SKM-1 (cell line): ENCODE data around the gene IGFBP2.

Experiments
- DNase-seq: peaks from one replicate; lab custom pipeline; 2025; ENCODE audit not compliant: unreplicated experiment; lab: John Stamatoyannopoulos, UW

IGFBP2 gene

GRCh38 chr2:216661051-216661450, 27.8 kb downstream of the IGFBP2 start:
- DNase-seq = no peak

GRCh38 chr2:216661639-216662375, 28.6 kb downstream of the IGFBP2 start:
- DNase-seq = no peak

GRCh38 chr2:216663106-216663505, 29.9 kb downstream of the IGFBP2 start:
- no peak for DNase-seq

GRCh38 chr2:216663846-216664245, 30.6 kb downstream of the IGFBP2 start:
- DNase-seq = no peak

GRCh38 chr2:216664593-216665034, 31.4 kb downstream of the IGFBP2 start:
- DNase-seq = no peak

- no peak for DNase-seq
Observed at GRCh38 chr2:216665242-216665641, 32.0 kb downstream of the IGFBP2 start.

- no peak for DNase-seq
Observed at GRCh38 chr2:216665717-216666116, 32.5 kb downstream of the IGFBP2 start.

GRCh38 chr2:216666461-216667233, 33.4 kb downstream of the IGFBP2 start:
- peak; percentile 45 for DNase-seq

GRCh38 chr2:216670266-216671080, 37.3 kb downstream of the IGFBP2 start:
- no peak for DNase-seq

GRCh38 chr2:216671081-216671411, 37.8 kb downstream of the IGFBP2 start:
- DNase-seq = no peak

GRCh38 chr2:216671791-216672343, 38.6 kb downstream of the IGFBP2 start:
- DNase-seq = no peak

- no peak for DNase-seq
Observed at GRCh38 chr2:216672466-216672865, 39.2 kb downstream of the IGFBP2 start.

GRCh38 chr2:216673021-216673420, 39.8 kb downstream of the IGFBP2 start:
- no peak for DNase-seq

- DNase-seq = no peak
Observed at GRCh38 chr2:216673609-216674008, 40.4 kb downstream of the IGFBP2 start.

GRCh38 chr2:216674376-216674775, 41.2 kb downstream of the IGFBP2 start:
- DNase-seq = no peak

GRCh38 chr2:216676630-216677029, 43.4 kb downstream of the IGFBP2 start:
- DNase-seq = no peak

GRCh38 chr2:216677439-216678097, 44.3 kb downstream of the IGFBP2 start:
- no peak for DNase-seq

GRCh38 chr2:216678098-216678465, 44.9 kb downstream of the IGFBP2 start:
- no peak for DNase-seq

GRCh38 chr2:216678813-216679657, 45.8 kb downstream of the IGFBP2 start:
- DNase-seq = no peak

- DNase-seq = no peak
Observed at GRCh38 chr2:216679658-216680024, 46.4 kb downstream of the IGFBP2 start.
